GM21717 (cell line): ENCODE measurements around the gene HNRNPU.

ENCODE experiments used
- ATAC-seq: cut with Tn5 transposase; IDR thresholded peaks from one replicate; pipeline ENCODE4 v1.9.1; 2021; ENCODE audit warnings: mild to moderate bottlenecking, moderate library complexity; ENCODE audit not compliant: unreplicated experiment

The HNRNPU gene

DNA sequence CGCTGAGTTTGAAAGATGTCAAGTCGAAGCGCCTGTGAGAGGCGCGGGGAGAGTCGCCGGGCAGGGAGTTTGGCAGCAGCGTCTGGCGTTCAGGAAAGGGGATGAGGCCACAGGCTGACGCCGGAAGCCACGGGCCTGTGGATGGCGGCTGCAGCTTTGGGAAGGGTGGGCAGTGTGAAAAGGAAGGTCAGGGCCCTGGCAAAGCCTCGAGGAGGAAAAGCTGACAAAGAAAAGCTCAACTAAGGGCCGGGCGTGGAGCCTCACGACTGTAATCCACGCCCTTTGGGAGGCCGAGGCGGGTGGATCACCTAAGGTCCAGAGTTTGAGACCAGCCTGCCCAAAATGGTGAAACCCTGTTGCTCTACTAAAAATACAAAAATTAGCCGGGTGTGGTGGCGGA lies 54.1 kb downstream of the HNRNPU start:
- no peak for ATAC-seq

- ATAC-seq = no peak
Observed at GRCh38 chr1:244807138-244807537, 57.2 kb downstream of the HNRNPU start.

DNA sequence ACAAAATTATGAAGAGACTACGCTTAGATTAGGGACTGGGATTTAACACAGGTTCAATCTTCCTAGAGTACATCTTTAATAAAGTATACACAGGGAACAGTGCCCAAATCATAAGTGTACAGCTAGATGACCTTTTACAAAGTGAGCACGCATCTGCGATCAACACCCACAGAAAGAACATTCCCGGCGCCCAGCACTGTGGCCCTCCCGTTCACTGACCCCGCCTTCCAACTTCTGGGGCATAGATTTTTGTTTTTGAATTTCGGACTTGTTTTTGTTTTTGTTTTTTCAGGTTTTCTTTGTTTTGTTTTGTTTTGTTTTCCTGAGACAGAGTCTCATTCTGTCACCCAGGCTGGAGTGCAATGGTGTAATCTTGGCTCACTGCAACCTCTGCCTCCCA lies 59.5 kb downstream of the HNRNPU start:
- ATAC-seq = no peak

- no peak for ATAC-seq
Observed at GRCh38 chr1:244802556-244803239, 61.6 kb downstream of the HNRNPU start.

- ATAC-seq = no peak
Observed at GRCh38 chr1:244802041-244802440, 62.3 kb downstream of the HNRNPU start.

DNA sequence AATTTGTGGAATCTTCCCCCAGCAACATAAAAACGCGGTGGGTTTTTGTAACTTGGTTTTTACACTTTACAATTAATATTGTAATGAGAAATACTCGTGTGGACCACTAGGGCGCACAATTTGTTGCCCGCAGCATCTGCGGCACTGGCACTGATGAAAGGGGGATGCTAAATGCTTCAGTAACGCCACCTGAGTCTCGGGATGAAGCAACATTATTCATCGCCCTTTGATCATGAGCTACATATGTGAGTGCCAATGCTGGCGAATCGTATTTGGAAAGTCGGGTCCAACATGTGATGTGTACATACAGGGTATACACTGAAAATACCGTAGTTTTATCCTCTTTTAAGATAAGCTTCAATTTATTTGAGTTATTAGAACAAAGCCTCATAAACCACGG lies 63.1 kb downstream of the HNRNPU start:
- ATAC-seq = no peak

GRCh38 chr1:244800821-244801220 lies 63.5 kb downstream of the HNRNPU start:
- ATAC-seq = no peak
